SJCRH30 (cell line): ENCODE measurements around the gene DNAJB14. TPM values are rescaled to one million over a fixed set of nuclear protein-coding genes. Genes with fewer than 3 reads are reported as not detected.

Experiments used
- DNase-seq, 2 experiments: peaks; one replicate each; pipeline ENCODE4 v3.0.0-alpha.2; 2015 to 2020
- H3K27ac ChIP-seq: fragments of 250-450 bp; sonication (Bioruptor Pico); 2 replicates; pipeline ENCODE4 v1.5.1; 2020; ENCODE audit warnings: mild to moderate bottlenecking, moderate library complexity
- H3K27me3 ChIP-seq: fragments of 250-450 bp; sonication (Bioruptor Pico); 2 replicates; pipeline ENCODE4 v1.5.1; 2020; ENCODE audit warnings: mild to moderate bottlenecking, moderate library complexity
- H3K36me3 ChIP-seq: fragments of 250-450 bp; sonication (Bioruptor Pico); 2 replicates; pipeline ENCODE4 v1.5.1; 2020; ENCODE audit warnings: mild to moderate bottlenecking, moderate library complexity
- H3K4me1 ChIP-seq: fragments of 250-450 bp; sonication (Bioruptor Pico); 2 replicates; pipeline ENCODE4 v1.5.1; 2020; ENCODE audit warnings: mild to moderate bottlenecking, moderate library complexity
- H3K4me3 ChIP-seq: fragments of 250-450 bp; sonication (Bioruptor Pico); 2 replicates; pipeline ENCODE4 v1.5.1; 2020; ENCODE audit warnings: mild to moderate bottlenecking, moderate library complexity
- H3K9me3 ChIP-seq: fragments of 250-450 bp; sonication (Bioruptor Pico); replicated peaks from 2 replicates; pipeline ENCODE4 v1.5.1; 2020; ENCODE audit warnings: mild to moderate bottlenecking, moderate library complexity
- total RNA-seq: library from RNA; depleted of rRNA; stranded (reverse); fragments of >200 nt; shearing (Covaris generic); gene quantifications from 2 replicates; pipeline ENCODE4 v1.2.3, GENCODE V29; 2014

DNAJB14 gene
- total RNA-seq, 1 experiment from 2014 or later = 26.1 TPM

GRCh38 chr4:99949999-99950912, 3.8 kb upstream of the DNAJB14 start, which contains the start of gene H2AZ1:
TSS of gene H2AZ1 (minus strand) at chr4:99950275. CDS start at chr4:99950170, 105 bp downstream.
- DNase-seq = peak; percentile 99

GRCh38 chr4:99949034-99949998, 2.9 kb upstream of the DNAJB14 start:
- H3K9me3 ChIP-seq = no peaks in the 10 kb centered on the region
- H3K27me3 ChIP-seq = no peaks in the 10 kb centered on the region
- peaks cover 30% of the 10 kb centered on the region for H3K36me3 ChIP-seq
- peaks cover 10% of the 10 kb centered on the region for H3K4me1 ChIP-seq
- peak; percentile 89 to 96 for DNase-seq
- H3K4me3 ChIP-seq = peak overlapping the region; percentile 91
- H3K27ac ChIP-seq = peak overlapping the region; percentile 93

More at GRCh38 chr4:99949999-99950912, 3.8 kb upstream of the DNAJB14 start, which contains the start of gene H2AZ1:
- Histone ChIP-seq H3K27me3 (no peaks in the 10 kb centered on the region), H3K9me3 (no peaks in the 10 kb centered on the region), H3K36me3 (peaks cover 27% of the 10 kb centered on the region), H3K27ac (peak within 1 kb of the TSS; percentile 93), H3K4me1 (peaks cover 10% of the 10 kb centered on the region), H3K4me3 (peak within 1 kb of the TSS; percentile 91)

- H3K4me3 ChIP-seq = no peak overlapping the region; the same call in 1 of the 2 replicates
- H3K27ac ChIP-seq = no peak overlapping the region
- DNase-seq = no peak
- H3K27me3 ChIP-seq = no peaks in the 10 kb centered on the region
- H3K4me1 ChIP-seq = peaks cover 10% of the 10 kb centered on the region
- H3K9me3 ChIP-seq = no peaks in the 10 kb centered on the region
- H3K36me3 ChIP-seq = peaks cover 36% of the 10 kb centered on the region
Measured at GRCh38 chr4:99947608-99948007, 1.2 kb upstream of the DNAJB14 start.

- H3K27ac ChIP-seq = peak overlapping the region; percentile 61; the same call in 1 of the 2 replicates
- H3K4me3 ChIP-seq = peak overlapping the region; percentile 71
- H3K27me3 ChIP-seq = no peaks in the 10 kb centered on the region
- H3K4me1 ChIP-seq = peaks cover 10% of the 10 kb centered on the region
- H3K36me3 ChIP-seq = peaks cover 36% of the 10 kb centered on the region
- H3K9me3 ChIP-seq = no peaks in the 10 kb centered on the region
- DNase-seq = no peak
Measured at GRCh38 chr4:99947190-99947578, 766 bp upstream of the DNAJB14 start.

- H3K4me3 ChIP-seq = peak overlapping the region; percentile 71
- H3K36me3 ChIP-seq = peaks cover 36% of the 10 kb centered on the region
- H3K27ac ChIP-seq = peak overlapping the region; percentile 61
- H3K4me1 ChIP-seq = peaks cover 10% of the 10 kb centered on the region
- peak; percentile 31 to 50 for DNase-seq
- no peaks in the 10 kb centered on the region for H3K9me3 ChIP-seq
- no peaks in the 10 kb centered on the region for H3K27me3 ChIP-seq
Measured at GRCh38 chr4:99945718-99946355, 581 bp downstream of the DNAJB14 start.

GRCh38 chr4:99943904-99944437, 2.4 kb downstream of the DNAJB14 start:
- Histone ChIP-seq H3K9me3 (no peaks in the 10 kb centered on the region), H3K27me3 (no peaks in the 10 kb centered on the region), H3K36me3 (peaks cover 31% of the 10 kb centered on the region), H3K4me3 (no peak overlapping the region), H3K4me1 (peaks cover 10% of the 10 kb centered on the region), H3K27ac (no peak overlapping the region)
- DNase-seq = no peak

- Histone ChIP-seq H3K36me3 (0 out of 2 replicates have a peak, but pooled peaks cover 7% of the 10 kb centered on the region), H3K9me3 (peaks cover 4% of the 10 kb centered on the region), H3K4me1 (no peaks in the 10 kb centered on the region), H3K27me3 (no peaks in the 10 kb centered on the region), H3K27ac (no peak overlapping the region), H3K4me3 (no peak overlapping the region)
- no peak for DNase-seq
Measured at GRCh38 chr4:99938243-99938753, 8.1 kb downstream of the DNAJB14 start.

GRCh38 chr4:99934891-99935290, 11.5 kb downstream of the DNAJB14 start:
- Histone ChIP-seq H3K27me3 (no peaks in the 10 kb centered on the region), H3K9me3 (peaks cover 4% of the 10 kb centered on the region), H3K36me3 (peaks cover 7% of the 10 kb centered on the region; the same call in 1 of the 2 replicates), H3K4me1 (no peaks in the 10 kb centered on the region), H3K27ac (no peak overlapping the region), H3K4me3 (no peak overlapping the region)
- DNase-seq = no peak

GRCh38 chr4:99927566-99927965, 18.9 kb downstream of the DNAJB14 start:
- no peak overlapping the region for H3K4me3 ChIP-seq
- no peaks in the 10 kb centered on the region for H3K4me1 ChIP-seq
- no peaks in the 10 kb centered on the region for H3K9me3 ChIP-seq
- DNase-seq = no peak
- peaks cover 16% of the 10 kb centered on the region for H3K36me3 ChIP-seq
- no peaks in the 10 kb centered on the region for H3K27me3 ChIP-seq
- no peak overlapping the region for H3K27ac ChIP-seq

GRCh38 chr4:99921174-99921573, 25.2 kb downstream of the DNAJB14 start:
- no peak overlapping the region for H3K4me3 ChIP-seq
- no peak for DNase-seq
- H3K4me1 ChIP-seq = no peaks in the 10 kb centered on the region
- H3K27me3 ChIP-seq = no peaks in the 10 kb centered on the region
- no peak overlapping the region for H3K27ac ChIP-seq
- H3K9me3 ChIP-seq = peaks cover 5% of the 10 kb centered on the region; the same call in 1 of the 2 replicates
- peaks cover 28% of the 10 kb centered on the region for H3K36me3 ChIP-seq

- no peaks in the 10 kb centered on the region for H3K4me1 ChIP-seq
- no peak overlapping the region for H3K4me3 ChIP-seq
- DNase-seq = no peak
- no peaks in the 10 kb centered on the region for H3K27me3 ChIP-seq
- H3K36me3 ChIP-seq = peaks cover 33% of the 10 kb centered on the region
- H3K27ac ChIP-seq = no peak overlapping the region
- peaks cover 5% of the 10 kb centered on the region; the same call in 1 of the 2 replicates for H3K9me3 ChIP-seq
Measured at GRCh38 chr4:99918656-99919055, 27.8 kb downstream of the DNAJB14 start.

- Histone ChIP-seq H3K4me3 (no peak overlapping the region), H3K4me1 (no peaks in the 10 kb centered on the region), H3K9me3 (peaks cover 5% of the 10 kb centered on the region; the same call in 1 of the 2 replicates), H3K27me3 (no peaks in the 10 kb centered on the region), H3K27ac (no peak overlapping the region), H3K36me3 (peaks cover 33% of the 10 kb centered on the region)
- DNase-seq = no peak
Measured at GRCh38 chr4:99917575-99917974, 28.8 kb downstream of the DNAJB14 start.

GRCh38 chr4:99915449-99915848, 31.0 kb downstream of the DNAJB14 start:
- no peaks in the 10 kb centered on the region for H3K27me3 ChIP-seq
- no peak overlapping the region for H3K4me3 ChIP-seq
- no peak for DNase-seq
- H3K4me1 ChIP-seq = no peaks in the 10 kb centered on the region
- peaks cover 5% of the 10 kb centered on the region; the same call in 1 of the 2 replicates for H3K9me3 ChIP-seq
- H3K36me3 ChIP-seq = peaks cover 28% of the 10 kb centered on the region
- H3K27ac ChIP-seq = no peak overlapping the region
